ENCODE measurements around the gene CEACAM1.

DNA sequence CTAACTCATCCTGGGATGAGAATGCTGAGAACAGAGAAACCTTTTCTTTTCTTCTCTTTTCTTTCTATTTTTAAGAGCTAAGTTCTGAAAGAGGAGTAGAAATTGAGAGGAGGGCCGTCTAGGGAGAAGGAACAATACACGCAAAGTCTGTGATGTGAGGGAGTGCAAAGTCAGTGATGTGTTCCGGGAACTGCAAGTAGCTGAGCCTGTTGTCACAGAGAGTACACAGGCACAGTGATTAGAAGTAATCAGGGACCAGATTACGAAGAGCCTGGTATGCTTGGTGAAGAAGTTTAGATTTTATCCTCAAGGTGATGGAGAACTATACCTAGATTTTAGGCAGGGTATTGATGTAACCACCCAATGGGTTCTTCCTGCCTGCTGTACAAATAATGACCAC lies 53.5 kb downstream of the CEACAM1 start:
- TF ChIP-seq, protein P1, sequence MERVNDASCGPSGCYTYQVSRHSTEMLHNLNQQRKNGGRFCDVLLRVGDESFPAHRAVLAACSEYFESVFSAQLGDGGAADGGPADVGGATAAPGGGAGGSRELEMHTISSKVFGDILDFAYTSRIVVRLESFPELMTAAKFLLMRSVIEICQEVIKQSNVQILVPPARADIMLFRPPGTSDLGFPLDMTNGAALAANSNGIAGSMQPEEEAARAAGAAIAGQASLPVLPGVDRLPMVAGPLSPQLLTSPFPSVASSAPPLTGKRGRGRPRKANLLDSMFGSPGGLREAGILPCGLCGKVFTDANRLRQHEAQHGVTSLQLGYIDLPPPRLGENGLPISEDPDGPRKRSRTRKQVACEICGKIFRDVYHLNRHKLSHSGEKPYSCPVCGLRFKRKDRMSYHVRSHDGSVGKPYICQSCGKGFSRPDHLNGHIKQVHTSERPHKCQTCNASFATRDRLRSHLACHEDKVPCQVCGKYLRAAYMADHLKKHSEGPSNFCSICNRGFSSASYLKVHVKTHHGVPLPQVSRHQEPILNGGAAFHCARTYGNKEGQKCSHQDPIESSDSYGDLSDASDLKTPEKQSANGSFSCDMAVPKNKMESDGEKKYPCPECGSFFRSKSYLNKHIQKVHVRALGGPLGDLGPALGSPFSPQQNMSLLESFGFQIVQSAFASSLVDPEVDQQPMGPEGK (CRISPR knock-in tag; IDR thresholded peaks at IDR 0.05; ENCODE audit: borderline replicate concordance): no peak
- TF ChIP-seq PPARA (CRISPR knock-in tag; IDR thresholded peaks at IDR 0.05; ENCODE audit: borderline replicate concordance): no peak
